HepG2 (cell line): ENCODE results near the gene SRCAP. TPM values are rescaled to one million over a fixed set of nuclear protein-coding genes. Genes with fewer than 3 reads are reported as not detected.

Source experiments
- CENPX ChIP-seq: sonication (generic); formaldehyde crosslinking; IDR thresholded peaks from 2 replicates; pipeline ENCODE4 v1.9.0; 2021; ENCODE audit warnings: mild to moderate bottlenecking, missing genetic modification reagents, moderate library complexity
- DZIP1 ChIP-seq: sonication (generic); formaldehyde crosslinking; IDR thresholded peaks from 2 replicates; pipeline ENCODE4 v1.5.0; 2020; ENCODE audit warnings: mild to moderate bottlenecking, missing genetic modification reagents
- FOXK2 ChIP-seq: fragments of 450-650 bp; IDR thresholded peaks from 2 replicates; pipeline ENCODE4 v1.6.1; 2016
- FOXP1 ChIP-seq, 2 experiments: fragments of 450-650 bp in 1 of 2; IDR thresholded peaks; 2 replicates each; pipeline ENCODE4 v1.6.1; 2017 to 2018; ENCODE audit warnings: antibody characterized with exemption in 1 of 2
- HIVEP1 ChIP-seq: sonication (generic); formaldehyde crosslinking; IDR thresholded peaks from 2 replicates; pipeline ENCODE4 v1.4.0; 2020; ENCODE audit warnings: mild to moderate bottlenecking, missing genetic modification reagents
- IRF1 ChIP-seq: sonication (generic); formaldehyde crosslinking; IDR thresholded peaks from 2 replicates; pipeline ENCODE4 v1.4.0; 2020; ENCODE audit warnings: low read depth, mild to moderate bottlenecking, missing genetic modification reagents
- KAT7 ChIP-seq: IDR thresholded peaks from 2 replicates; pipeline ENCODE4 v1.6.1; 2018; ENCODE audit warnings: borderline replicate concordance, missing compliant biosample characterization
- KDM3A ChIP-seq: IDR thresholded peaks from 2 replicates; pipeline ENCODE4 v1.6.1; 2018; ENCODE audit warnings: low read depth, missing compliant biosample characterization
- NRL ChIP-seq: sonication (generic); formaldehyde crosslinking; IDR thresholded peaks from 2 replicates; pipeline ENCODE4 v1.5.0; 2020; ENCODE audit warnings: missing genetic modification reagents, mild to moderate bottlenecking, moderate library complexity, borderline replicate concordance
- PHF21A ChIP-seq: sonication (generic); formaldehyde crosslinking; IDR thresholded peaks from 2 replicates; pipeline ENCODE4 v1.5.0; 2020; ENCODE audit warnings: mild to moderate bottlenecking, missing genetic modification reagents
- SALL2 ChIP-seq: sonication (generic); formaldehyde crosslinking; IDR thresholded peaks from 2 replicates; pipeline ENCODE4 v1.8.1; 2023; ENCODE audit warnings: mild to moderate bottlenecking, missing genetic modification reagents, inconsistent platforms
- SP2 ChIP-seq: sonication (generic); formaldehyde crosslinking; IDR thresholded peaks from 2 replicates; pipeline ENCODE4 v1.5.1; 2020; ENCODE audit warnings: mild to moderate bottlenecking, missing genetic modification reagents
- TBX2 ChIP-seq: sonication (generic); formaldehyde crosslinking; IDR thresholded peaks from 2 replicates; pipeline ENCODE4 v1.5.0; 2020; ENCODE audit warnings: missing genetic modification reagents, mild to moderate bottlenecking, borderline replicate concordance
- TCF7L2 ChIP-seq: IDR thresholded peaks from 2 replicates; pipeline ENCODE4 v1.6.1; 2011; ENCODE audit warnings: mild to moderate bottlenecking, low read depth, low read length, moderate library complexity
- ZBTB1 ChIP-seq: sonication (generic); formaldehyde crosslinking; IDR thresholded peaks from 2 replicates; pipeline ENCODE4 v1.4.0; 2020; ENCODE audit warnings: missing genetic modification reagents, borderline replicate concordance
- ZC3H4 ChIP-seq: sonication (generic); formaldehyde crosslinking; IDR thresholded peaks from 2 replicates; pipeline ENCODE4 v1.4.0; 2020; ENCODE audit warnings: missing genetic modification reagents, borderline replicate concordance
- ZFP82 ChIP-seq: sonication (generic); formaldehyde crosslinking; IDR thresholded peaks from 2 replicates; pipeline ENCODE4 v1.5.1; 2020; ENCODE audit warnings: mild to moderate bottlenecking, missing genetic modification reagents, borderline replicate concordance
- ZNF24 ChIP-seq: fragments of 450-650 bp; IDR thresholded peaks from 2 replicates; pipeline ENCODE4 v1.6.1; 2017; ENCODE audit warnings: antibody characterized with exemption, mild to moderate bottlenecking
- ZNF546 ChIP-seq: sonication (generic); formaldehyde crosslinking; conservative IDR thresholded peaks from 2 replicates; pipeline ENCODE4 v1.8.1; 2023; ENCODE audit warnings: mild to moderate bottlenecking, missing genetic modification reagents
- ZNF574 ChIP-seq: sonication (generic); formaldehyde crosslinking; IDR thresholded peaks from 2 replicates; pipeline ENCODE4 v1.4.0; 2020; ENCODE audit warnings: missing genetic modification reagents
- ZNF597 ChIP-seq: sonication (generic); formaldehyde crosslinking; IDR thresholded peaks from 2 replicates; pipeline ENCODE4 v1.5.0; 2020; ENCODE audit warnings: missing genetic modification reagents
- ZNF747 ChIP-seq: sonication (generic); formaldehyde crosslinking; IDR thresholded peaks from 2 replicates; pipeline ENCODE4 v1.8.1; 2023; ENCODE audit warnings: missing genetic modification reagents, mild to moderate bottlenecking, borderline replicate concordance
- ZNF788 ChIP-seq: sonication (generic); formaldehyde crosslinking; IDR thresholded peaks from 2 replicates; pipeline ENCODE4 v1.5.0; 2020; ENCODE audit warnings: mild to moderate bottlenecking, missing genetic modification reagents, borderline replicate concordance
- polyA plus RNA-seq, 8 experiments: library from polyadenylated mRNA; depleted of rRNA in 3 of 8; stranded (reverse) in 7 of 8; unstranded in 1 of 8; fragments of >200 nt; fragmentation: Illumina TruSeq in 4 of 8; extraction: Trizol in 4 of 8; gene quantifications; 2 replicates each; pipeline versions ENCODE4 v1.2.1 to v1.2.3, GENCODE V29; 2011 to 2016; ENCODE audit warnings: low read depth in 4 of 8, missing spikeins in 1 of 8, mixed read lengths in 1 of 8; ENCODE audit not compliant: insufficient read depth in 1 of 8
- total RNA-seq, 5 experiments: library from RNA; depleted of rRNA; stranded (reverse); fragments of >200 nt; fragmentation: Illumina TruSeq; extraction: Trizol; gene quantifications; 2 replicates each; pipeline ENCODE4 v1.2.3, GENCODE V29; 2016; ENCODE audit warnings: low read depth in 1 of 5

The SRCAP gene
- total and polyA plus RNA-seq, 2 of the 13 experiments (the other 11 are each of a cell fraction or from before 2014, with no cell fraction given): 4.9 to 9.0 TPM

GRCh38 chr16:30786936-30787612 is 88.1 kb downstream of the SRCAP start, which contains the start of gene ZNF629 (continued):
- TF ChIP-seq ZNF574 (CRISPR knock-in tag) (peak; percentile 99), IRF1 (CRISPR knock-in tag) (no peak), FOXK2 (no peak), ZFP82 (CRISPR knock-in tag) (no peak; the same call in 1 of the 2 replicates), ZC3H4 (no peak), HIVEP1 (no peak; the same call in 1 of the 2 replicates), TCF7L2 (no peak), ZNF546 (CRISPR knock-in tag) (no peak), ZNF788 (CRISPR knock-in tag) (peak; percentile 93; the same call in 1 of the 2 replicates), ZNF24 (peak; percentile 14; the same call in 1 of the 2 replicates), ZNF747 (CRISPR knock-in tag) (peak; percentile 71), TBX2 (peak; percentile 70), KAT7 (CRISPR knock-in tag) (peak; percentile 77; the same call in 1 of the 2 replicates), NRL (CRISPR knock-in tag) (peak; percentile 95), SP2 (CRISPR knock-in tag) (no peak), KDM3A (CRISPR knock-in tag) (peak; percentile 75; the same call in 1 of the 2 replicates), CENPX (CRISPR knock-in tag) (no peak), ZBTB1 (CRISPR knock-in tag) (0 out of 2 replicates have a peak, but pooled peaks have one; percentile 36), ZNF597 (CRISPR knock-in tag) (no peak), SALL2 (CRISPR knock-in tag) (peak; percentile 48), FOXP1 (IDR thresholded peaks at IDR 0.05) (no peak), FOXP1 (CRISPR knock-in tag; IDR thresholded peaks at IDR 0.05) (no peak; the same call in 1 of the 2 replicates), DZIP1 (CRISPR knock-in tag) (peak; percentile 90), PHF21A (peak; percentile 86)
